ENCODE measurements around the gene AUP1. TPM values are rescaled to one million over a fixed set of nuclear protein-coding genes. Genes with fewer than 3 reads are reported as not detected.

The AUP1 gene, protein sequence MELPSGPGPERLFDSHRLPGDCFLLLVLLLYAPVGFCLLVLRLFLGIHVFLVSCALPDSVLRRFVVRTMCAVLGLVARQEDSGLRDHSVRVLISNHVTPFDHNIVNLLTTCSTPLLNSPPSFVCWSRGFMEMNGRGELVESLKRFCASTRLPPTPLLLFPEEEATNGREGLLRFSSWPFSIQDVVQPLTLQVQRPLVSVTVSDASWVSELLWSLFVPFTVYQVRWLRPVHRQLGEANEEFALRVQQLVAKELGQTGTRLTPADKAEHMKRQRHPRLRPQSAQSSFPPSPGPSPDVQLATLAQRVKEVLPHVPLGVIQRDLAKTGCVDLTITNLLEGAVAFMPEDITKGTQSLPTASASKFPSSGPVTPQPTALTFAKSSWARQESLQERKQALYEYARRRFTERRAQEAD
- total RNA-seq (2012; rRNA removed) (45.8 and 47.5 TPM in 2 replicates), polyA plus RNA-seq (2012; rRNA removed) (100.0 and 104 TPM in 2 replicates), Bru-seq, nascent RNA (percentile 71 among the genes with signal in this experiment), BruChase-seq, experiment 1, labeled RNA remaining after a 6-hour chase (percentile 82 among the genes with signal in this experiment), BruChase-seq, experiment 2, labeled RNA remaining after a 2-hour chase (percentile 73 among the genes with signal in this experiment)
- 117 and 126 TPM in 2 replicates for polyA plus RNA-seq (2012; cell fraction: cytosol; rRNA removed)
- 518 and 729 TPM in 2 replicates for polyA plus RNA-seq (2012; cell fraction: nucleus; rRNA removed; ENCODE audit: low replicate concordance)
- long read RNA-seq, transcript AUP1-201 (12 exons, 1,695 nt), result major isoform, 78 of 150 reads
- long read RNA-seq, partial matches to known transcripts, result 19 of 150 reads
- long read RNA-seq, other reads (novel, unspliced or antisense), result 45 of 150 reads

DNA sequence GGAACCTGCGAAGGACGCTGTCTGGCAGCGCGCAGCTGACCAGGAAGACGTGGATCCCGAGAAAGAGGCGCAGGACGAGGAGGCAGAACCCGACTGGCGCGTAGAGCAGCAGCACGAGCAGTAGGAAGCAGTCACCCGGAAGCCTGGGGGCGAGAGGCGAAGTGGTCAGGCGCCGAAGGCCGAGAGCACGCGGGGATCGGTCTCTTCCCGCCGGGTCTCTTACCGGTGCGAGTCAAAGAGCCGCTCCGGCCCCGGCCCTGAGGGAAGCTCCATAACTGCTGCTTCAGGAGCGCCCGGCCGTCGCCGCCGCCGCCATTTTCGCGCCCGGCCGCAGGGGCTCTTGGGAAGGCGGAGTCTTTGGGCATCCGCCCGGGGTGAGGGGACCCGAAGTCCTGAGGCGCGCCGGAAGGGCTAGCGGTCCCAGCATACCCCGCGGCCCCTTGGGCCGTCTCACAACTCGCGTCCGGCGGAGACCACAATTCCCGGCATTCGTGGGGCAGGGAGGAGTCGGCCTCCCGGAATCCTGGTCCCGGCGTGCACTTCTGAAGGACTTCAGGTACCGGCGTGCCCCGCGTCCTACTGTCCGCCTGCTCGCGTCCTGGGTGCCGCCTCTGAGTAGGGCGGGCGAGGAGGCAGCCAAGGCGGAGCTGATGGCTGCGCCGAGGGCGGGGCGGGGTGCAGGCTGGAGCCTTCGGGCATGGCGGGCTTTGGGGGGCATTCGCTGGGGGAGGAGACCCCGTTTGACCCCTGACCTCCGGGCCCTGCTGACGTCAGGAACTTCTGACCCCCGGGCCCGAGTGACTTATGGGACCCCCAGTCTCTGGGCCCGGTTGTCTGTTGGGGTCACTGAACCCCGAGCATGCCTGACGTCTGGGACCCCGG lies at the start of gene AUP1, which contains the start of gene HTRA2:
Gene AUP1 (minus strand): TSS at position 350 of the 882 bp plus-strand sequence. CDS start 77 bp downstream, at position 273.
Gene HTRA2 (plus strand): TSS at position 577 of the 882 bp plus-strand sequence. CDS start 74 bp downstream, at position 651.
- Histone ChIP-seq H3K14ac (replicated peaks; ENCODE audit: low read depth, low read length) (peak within 1 kb of the TSS; percentile 97), H2BK15ac (ENCODE audit: low read depth, low read length) (peak within 1 kb of the TSS; percentile 10; the same call in 1 of the 3 replicates), H4K8ac (ENCODE audit: low read depth in 2 of 2, low read length in 2 of 2) (peak within 1 kb of the TSS; percentile 78 to 95), H3K56ac (ENCODE audit: extremely low read depth, insufficient read depth, low read length) (peak within 1 kb of the TSS; percentile 92), H3K18ac (ENCODE audit: low read depth, low read length) (peak within 1 kb of the TSS; percentile 9), H3K9me1 (ENCODE audit: insufficient read depth, low read length) (peaks cover 19% of the 10 kb centered on the region), H2AFZ (replicated peaks; ENCODE audit: low read length, poor library complexity) (peak within 1 kb of the TSS; percentile 99), H4K91ac (ENCODE audit: insufficient read depth, low read depth, low read length) (peak within 1 kb of the TSS; percentile 79), H2BK120ac (ENCODE audit: low read depth, low read length) (peak within 1 kb of the TSS; percentile 77), H3K27me3 (ENCODE audit: control insufficient read depth, insufficient read depth, low read length) (no peaks in the 10 kb centered on the region), H3K23ac (ENCODE audit: low read depth, low read length) (peak within 1 kb of the TSS; percentile 92), H3K4me3 (ENCODE audit: insufficient read depth, low read depth, low read length) (peak within 1 kb of the TSS; percentile 93), H3K4me2 (ENCODE audit: low read depth, low read length) (peak within 1 kb of the TSS; percentile 95), H2BK5ac (ENCODE audit: low read depth, low read length, poor library complexity, severe bottlenecking) (peak within 1 kb of the TSS; percentile 88), H3K9me3 (ENCODE audit: control insufficient read depth, insufficient read depth, low read length) (no peaks in the 10 kb centered on the region), H4K5ac (ENCODE audit: low read depth, low read length) (peak within 1 kb of the TSS; percentile 55), H3K9ac (ENCODE audit: low read depth, low read length) (peak within 1 kb of the TSS; percentile 93), H2AK9ac (replicated peaks; ENCODE audit: low read depth, low read length, poor library complexity) (peak within 1 kb of the TSS; percentile 100), H3K79me1 (ENCODE audit: low read depth in 1 of 2, low read length in 2 of 2) (peaks cover 32 to 57% of the 10 kb centered on the region in 2 experiments), H2BK20ac (ENCODE audit: low read depth, low read length) (no peak within 1 kb of the TSS; the same call in 1 of the 2 replicates), H2AK5ac (ENCODE audit: low read depth, low read length) (peak within 1 kb of the TSS; percentile 96), H3K36me3 (ENCODE audit: control insufficient read depth, insufficient read depth, low read length) (peaks cover 44% of the 10 kb centered on the region), H4K20me1 (ENCODE audit: insufficient read depth, low read length) (peaks cover 13% of the 10 kb centered on the region), H3K4me1 (ENCODE audit: control insufficient read depth, insufficient read depth, low read length) (peaks cover 12% of the 10 kb centered on the region), H3K27ac (ENCODE audit: insufficient read depth, low read length) (peak within 1 kb of the TSS; percentile 85), H3K4ac (ENCODE audit: low read depth, low read length) (peak within 1 kb of the TSS; percentile 90)
- DNase-seq, result peak; percentile 99
- TF ChIP-seq MAZ (IDR thresholded peaks at IDR 0.05; ENCODE audit: borderline replicate concordance, low read depth, low read length) (peak; percentile 67; the same call in 1 of the 2 replicates), BHLHE40 (IDR thresholded peaks at IDR 0.05; ENCODE audit: low read depth, low read length) (0 out of 2 replicates have a peak, but pooled peaks have one; percentile 13), MAFK (IDR thresholded peaks at IDR 0.05; ENCODE audit: low read depth, low read length) (no peak), CEBPB (IDR thresholded peaks at IDR 0.05; ENCODE audit: low read depth, low read length) (no peak), CTCF (conservative IDR thresholded peaks at IDR 0.05; ENCODE audit: low read depth, low read length) (no peak), RAD21 (IDR thresholded peaks at IDR 0.05; ENCODE audit: low read length) (peak; percentile 6), POLR2A (IDR thresholded peaks at IDR 0.05; ENCODE audit: low read depth, low read length) (peak; percentile 93), MXI1 (IDR thresholded peaks at IDR 0.05; ENCODE audit: borderline replicate concordance, low read depth, low read length) (peak; percentile 93), CHD1 (IDR thresholded peaks at IDR 0.05; ENCODE audit: low read depth, low read length) (no peak)
- in situ Hi-C loops (cut with MboI; ENCODE audit: low sequenced_read_pairs), result no loop called here
- BruUV-seq (replicated peaks), result no TSS peak
- peak; percentile 93 for ATAC-seq (ENCODE audit: low read depth)
- WGBS, 2 experiments (ENCODE audit: extremely low coverage in 2 of 2, insufficient read length in 1 of 2), result 0% methylated on average over 42 of the region's 87 CpGs; no CpG with 5 or more reads in 1 of the 2 experiments
- intact Hi-C loops (cut with micrococcal nuclease), result loop anchor here (1.0 to 2.0 kb wide), 3 partner anchors 46 to 58 kb away; partner anchors contain the start of gene TTC31
- POLR2A ChIA-PET (ENCODE audit: unreplicated experiment), result interaction anchor here (0.5 to 0.6 kb wide), 2 partner anchors 56 to 121 kb away, joined by 4 read pairs; no protein-coding TSS in a partner anchor
- dilution Hi-C loops (cut with HindIII; ENCODE audit: low sequenced_read_pairs, unreplicated experiment), result no loop called here
- CTCF ChIA-PET, result interaction anchor here (0.6 kb wide), 1 partner anchor 55 kb away, joined by 4 read pairs; no protein-coding TSS in a partner anchor

Measured in IMR-90 (cell line).